K562 (cell line): ENCODE measurements around the gene GBX1. TPM values are rescaled to one million over a fixed set of nuclear protein-coding genes. Genes with fewer than 3 reads are reported as not detected.

ENCODE experiments used
- ATF7 ChIP-seq: fragments of 450-650 bp; IDR thresholded peaks from 2 replicates; pipeline ENCODE4 v1.7.1; 2014; ENCODE audit warnings: mild to moderate bottlenecking, moderate library complexity
- CLOCK ChIP-seq: fragments of 250-450 bp; sonication (Bioruptor Pico); IDR thresholded peaks from 2 replicates; pipeline ENCODE4 v1.4.0; 2020; ENCODE audit warnings: mild to moderate bottlenecking, moderate library complexity, borderline replicate concordance
- GTF2E2 ChIP-seq: fragments of 200-800 bp; sonication (Bioruptor generic); IDR thresholded peaks from 2 replicates; pipeline ENCODE4 v1.6.1; 2016; ENCODE audit warnings: missing genetic modification characterization, missing compliant biosample characterization
- MAZ ChIP-seq, 2 experiments: fragments of 450-650 bp in 1 of 2; sonication (generic) in 1 of 2; formaldehyde crosslinking; IDR thresholded peaks in 1 of 2; conservative IDR thresholded peaks in 1 of 2; 2 replicates each; pipeline versions ENCODE4 v1.4.0 to v1.5.0; 2020; ENCODE audit warnings: mild to moderate bottlenecking in 1 of 2, missing genetic modification reagents in 1 of 2
- RCOR1 ChIP-seq, 2 experiments: IDR thresholded peaks; 2 replicates each; pipeline ENCODE4 v1.6.1; 2012; ENCODE audit warnings: low read depth in 2 of 2, low read length in 2 of 2, borderline replicate concordance in 1 of 2, improper control_type of control experiment in 1 of 2
- RFX7 ChIP-seq: fragments of 250-450 bp; sonication (Bioruptor Pico); IDR thresholded peaks from 2 replicates; pipeline ENCODE4 v1.5.1; 2021; ENCODE audit warnings: mild to moderate bottlenecking
- SMAD1 ChIP-seq: fragments of 150-350 bp; IDR thresholded peaks from 2 replicates; pipeline ENCODE4 v1.6.1; 2014; ENCODE audit warnings: low read length, low read depth; ENCODE audit not compliant: partially characterized antibody
- SRSF3 ChIP-seq: fragments of 200-400 bp; formaldehyde crosslinking; IDR thresholded peaks from 2 replicates; pipeline ENCODE4 v1.6.1; 2016; ENCODE audit warnings: mild to moderate bottlenecking, low read length, moderate library complexity; ENCODE audit not compliant: insufficient read depth
- STAG1 ChIP-seq: sonication (generic); formaldehyde crosslinking; IDR thresholded peaks from 2 replicates; pipeline ENCODE4 v1.5.0; 2020; ENCODE audit warnings: missing genetic modification reagents, borderline replicate concordance
- TAF1 ChIP-seq: IDR thresholded peaks from 2 replicates; pipeline ENCODE4 v1.6.1; 2011; ENCODE audit warnings: mild to moderate bottlenecking, low read length, moderate library complexity; ENCODE audit not compliant: insufficient read depth, control insufficient read depth, severe bottlenecking; ENCODE audit errors: extremely low read depth
- U2AF2 ChIP-seq: fragments of 200-400 bp; formaldehyde crosslinking; optimal IDR thresholded peaks from 2 replicates; pipeline ENCODE3; 2017; ENCODE audit warnings: low read depth, mild to moderate bottlenecking, low read length
- ZBED1 ChIP-seq: IDR thresholded peaks from 2 replicates; pipeline ENCODE4 v1.6.1; 2014
- ZBTB2 ChIP-seq: fragments of 450-650 bp; IDR thresholded peaks from 2 replicates; pipeline ENCODE4 v1.6.1; 2016; ENCODE audit warnings: antibody characterized with exemption
- ZBTB26 ChIP-seq: fragments of 450-650 bp; formaldehyde crosslinking; IDR thresholded peaks from 2 replicates; pipeline ENCODE4 v1.4.0; 2022; ENCODE audit warnings: missing genetic modification characterization
- ZC3H4 ChIP-seq: sonication (generic); formaldehyde crosslinking; IDR thresholded peaks from 2 replicates; pipeline ENCODE4 v1.9.0; 2021; ENCODE audit warnings: missing genetic modification reagents, borderline replicate concordance
- ZNF121 ChIP-seq: sonication (generic); formaldehyde crosslinking; conservative IDR thresholded peaks from 2 replicates; pipeline ENCODE4 v1.8.0; 2022; ENCODE audit warnings: missing genetic modification reagents
- ZNF263 ChIP-seq: sonication (generic); formaldehyde crosslinking; IDR thresholded peaks from 2 replicates; pipeline ENCODE4 v1.8.0; 2022; ENCODE audit warnings: mild to moderate bottlenecking, missing genetic modification reagents, borderline replicate concordance
- polyA plus RNA-seq, 8 experiments: library from polyadenylated mRNA; depleted of rRNA in 4 of 8; stranded (reverse) in 5 of 8; unstranded in 3 of 8; fragments of >200 nt; fragmentation: Nextera tagmentation in 2 of 8; fragmentation: Illumina TruSeq in 1 of 8; extraction: Ambion mirVana in 2 of 8; extraction: Trizol in 1 of 8; gene quantifications; 2 replicates each; pipeline versions ENCODE4 v1.2.1 to v1.2.3, GENCODE V29; 2011 to 2014; ENCODE audit warnings: inconsistent platforms in 1 of 8, missing spikeins in 1 of 8
- total RNA-seq, 7 experiments: library from RNA; depleted of rRNA in 6 of 7; stranded (reverse); fragments of >200 nt in 6 of 7; fragmentation: Illumina TruSeq in 2 of 7; extraction: Trizol in 2 of 7; gene quantifications; 2 replicates each; pipeline versions ENCODE4 v1.2.1 to v1.2.3, GENCODE V29; 2011 to 2021; ENCODE audit warnings: low replicate concordance in 1 of 7
- TF ChIP-seq, protein P1 (sequence below): fragments of 250-450 bp; sonication (Bioruptor Pico); IDR thresholded peaks from 2 replicates; pipeline ENCODE4 v1.5.0; 2021
- TF ChIP-seq, protein P2 (sequence below): fragments of 450-650 bp; IDR thresholded peaks from 2 replicates; pipeline ENCODE4 v1.6.1; 2016

Gene GBX1
- total and polyA plus RNA-seq, 9 of the 15 experiments (the other 6 are each of a cell fraction or from before 2014, with no cell fraction given): not detected

DNA sequence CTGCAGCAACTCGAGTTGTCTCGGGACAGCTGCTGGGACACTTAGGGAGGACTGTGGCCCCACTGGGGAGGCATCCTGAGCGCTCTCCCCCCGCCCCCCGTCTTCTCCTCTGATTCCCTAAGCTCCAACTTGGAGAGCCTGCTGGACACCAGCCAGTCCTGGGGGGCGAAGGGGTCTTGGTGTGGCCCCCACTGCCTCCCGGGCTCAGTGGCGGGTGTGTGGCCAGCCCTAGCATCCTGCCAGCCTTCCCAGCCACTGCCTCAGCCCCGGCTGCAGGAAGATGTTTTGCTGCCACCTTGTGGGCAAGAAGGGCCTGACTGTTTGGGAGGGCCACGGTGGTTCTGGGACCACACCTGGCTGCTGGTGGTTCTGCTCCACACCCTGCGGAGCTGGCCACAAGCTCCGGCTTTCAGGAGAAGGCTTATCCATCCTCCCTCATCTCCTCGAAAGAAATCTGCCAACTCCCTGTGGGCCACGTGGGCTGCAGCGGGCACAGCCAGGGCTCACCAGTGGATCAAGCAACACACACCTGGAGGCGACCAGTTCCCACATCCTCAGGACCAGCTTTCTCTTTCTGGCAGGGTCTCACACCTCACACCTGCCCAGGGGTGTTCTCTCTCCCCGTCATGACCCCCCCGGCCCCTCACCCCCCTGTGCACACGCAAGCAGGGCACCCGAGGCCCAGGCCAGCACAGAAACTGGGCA is 56.4 kb downstream of the GBX1 start (continued):
- peak in 1 of 2 experiments; percentile 75; a peak in 2 of 4 replicates for TF ChIP-seq RCOR1 (IDR thresholded peaks at IDR 0.05; ENCODE audit: borderline replicate concordance in 1 of 2, low read depth in 2 of 2, low read length in 2 of 2)
- TF ChIP-seq RFX7 (CRISPR knock-in tag): no peak
- TF ChIP-seq TAF1: no peak
- TF ChIP-seq, protein P1, sequence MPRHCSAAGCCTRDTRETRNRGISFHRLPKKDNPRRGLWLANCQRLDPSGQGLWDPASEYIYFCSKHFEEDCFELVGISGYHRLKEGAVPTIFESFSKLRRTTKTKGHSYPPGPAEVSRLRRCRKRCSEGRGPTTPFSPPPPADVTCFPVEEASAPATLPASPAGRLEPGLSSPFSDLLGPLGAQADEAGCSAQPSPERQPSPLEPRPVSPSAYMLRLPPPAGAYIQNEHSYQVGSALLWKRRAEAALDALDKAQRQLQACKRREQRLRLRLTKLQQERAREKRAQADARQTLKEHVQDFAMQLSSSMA (CRISPR knock-in tag): no peak
- TF ChIP-seq SRSF3: no peak
- TF ChIP-seq, protein P2, sequence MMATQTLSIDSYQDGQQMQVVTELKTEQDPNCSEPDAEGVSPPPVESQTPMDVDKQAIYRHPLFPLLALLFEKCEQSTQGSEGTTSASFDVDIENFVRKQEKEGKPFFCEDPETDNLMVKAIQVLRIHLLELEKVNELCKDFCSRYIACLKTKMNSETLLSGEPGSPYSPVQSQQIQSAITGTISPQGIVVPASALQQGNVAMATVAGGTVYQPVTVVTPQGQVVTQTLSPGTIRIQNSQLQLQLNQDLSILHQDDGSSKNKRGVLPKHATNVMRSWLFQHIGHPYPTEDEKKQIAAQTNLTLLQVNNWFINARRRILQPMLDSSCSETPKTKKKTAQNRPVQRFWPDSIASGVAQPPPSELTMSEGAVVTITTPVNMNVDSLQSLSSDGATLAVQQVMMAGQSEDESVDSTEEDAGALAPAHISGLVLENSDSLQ: no peak
- TF ChIP-seq ATF7: peak; percentile 35; the same call in 1 of the 2 replicates
- TF ChIP-seq ZNF121 (CRISPR knock-in tag): no peak
- TF ChIP-seq GTF2E2 (tag): no peak
- TF ChIP-seq CLOCK (CRISPR knock-in tag): no peak
- TF ChIP-seq ZBTB26: no peak
- no peak for TF ChIP-seq ZC3H4
- peak; percentile 78 for TF ChIP-seq ZNF263 (CRISPR knock-in tag)
- TF ChIP-seq MAZ (CRISPR knock-in tag; conservative IDR thresholded peaks at IDR 0.05 in 1 of 2, IDR thresholded peaks at IDR 0.05 in 1 of 2): peak; percentile 64 to 79
- peak; percentile 48 for TF ChIP-seq SMAD1
- no peak for TF ChIP-seq U2AF2
- TF ChIP-seq ZBTB2: no peak
- TF ChIP-seq ZBED1: no peak
- peak; percentile 85; the same call in 1 of the 2 replicates for TF ChIP-seq STAG1
